H9 (cell line): ENCODE data around the gene PLA2G2F. TPM values are rescaled to one million over a fixed set of nuclear protein-coding genes. Genes with fewer than 3 reads are reported as not detected.

Experiments
- DNase-seq: peaks from one replicate; pipeline ENCODE4 v3.0.0-alpha.2; 2017
- H2AFZ ChIP-seq: one replicate; pipeline ENCODE4 v1.6.1; 2013; ENCODE audit warnings: mild to moderate bottlenecking, low read length, control low read depth, moderate library complexity
- H2AK5ac ChIP-seq: 2 replicates; pipeline ENCODE4 v1.6.1; 2013; ENCODE audit warnings: low read length, control low read depth, mixed read lengths; ENCODE audit not compliant: insufficient read length
- H2BK120ac ChIP-seq: one replicate; pipeline ENCODE4 v1.6.1; 2013; ENCODE audit warnings: low read depth, mild to moderate bottlenecking, low read length, control low read depth, inconsistent platforms; ENCODE audit not compliant: poor library complexity, severe bottlenecking
- H2BK12ac ChIP-seq: 2 replicates; pipeline ENCODE4 v1.6.1; 2013; ENCODE audit warnings: low read length, control low read depth, mixed read lengths, low read depth; ENCODE audit not compliant: insufficient read length
- H2BK15ac ChIP-seq: 2 replicates; pipeline ENCODE4 v1.6.1; 2013; ENCODE audit warnings: low read depth, low read length, control low read depth
- H2BK20ac ChIP-seq: one replicate; pipeline ENCODE4 v1.6.1; 2013; ENCODE audit warnings: low read depth, mild to moderate bottlenecking, low read length, control low read depth, inconsistent platforms; ENCODE audit not compliant: poor library complexity, severe bottlenecking
- H2BK5ac ChIP-seq: 2 replicates; pipeline ENCODE4 v1.6.1; 2013; ENCODE audit warnings: low read length, control low read depth, mixed read lengths; ENCODE audit not compliant: insufficient read length
- H3K14ac ChIP-seq: 2 replicates; pipeline ENCODE4 v1.6.1; 2013; ENCODE audit warnings: low read length, control low read depth; ENCODE audit not compliant: insufficient read depth
- H3K18ac ChIP-seq: 2 replicates; pipeline ENCODE4 v1.6.1; 2013; ENCODE audit warnings: low read depth, mild to moderate bottlenecking, mixed read lengths, low read length, control low read depth; ENCODE audit not compliant: insufficient read length
- H3K23ac ChIP-seq: 2 replicates; pipeline ENCODE4 v1.6.1; 2013; ENCODE audit warnings: low read length, control low read depth, mixed read lengths, low read depth; ENCODE audit not compliant: insufficient read length
- H3K23me2 ChIP-seq: 2 replicates; pipeline ENCODE4 v1.6.1; 2013; ENCODE audit warnings: low read depth, mild to moderate bottlenecking, mixed read lengths, low read length, control low read depth; ENCODE audit not compliant: insufficient read length, poor library complexity, severe bottlenecking
- H3K27ac ChIP-seq: 2 replicates; pipeline ENCODE4 v1.5.1; 2013; ENCODE audit warnings: low read length, control low read depth, mixed read lengths, low read depth; ENCODE audit not compliant: insufficient read length
- H3K27me3 ChIP-seq: 2 replicates; pipeline ENCODE4 v1.6.1; 2013; ENCODE audit warnings: low read length, control low read depth, inconsistent platforms; ENCODE audit not compliant: insufficient read depth
- H3K4ac ChIP-seq: 2 replicates; pipeline ENCODE4 v1.6.1; 2013; ENCODE audit warnings: low read depth, mild to moderate bottlenecking, control low read depth, inconsistent platforms, low read length, moderate library complexity
- H3K4me1 ChIP-seq: 2 replicates; pipeline ENCODE4 v1.6.1; 2013; ENCODE audit warnings: low read length, control low read depth, inconsistent platforms; ENCODE audit not compliant: insufficient read depth
- H3K4me2 ChIP-seq: 2 replicates; pipeline ENCODE4 v1.6.1; 2013; ENCODE audit warnings: low read length, control low read depth, mixed read lengths; ENCODE audit not compliant: insufficient read length, insufficient read depth
- H3K56ac ChIP-seq: 2 replicates; pipeline ENCODE4 v1.6.1; 2013; ENCODE audit warnings: low read depth, mild to moderate bottlenecking, mixed read lengths, low read length, control low read depth; ENCODE audit not compliant: insufficient read length
- H3K79me1 ChIP-seq: 2 replicates; pipeline ENCODE4 v1.6.1; 2013; ENCODE audit warnings: low read depth, mild to moderate bottlenecking, moderate library complexity, low read length, control low read depth, inconsistent platforms; ENCODE audit not compliant: insufficient read depth, poor library complexity, severe bottlenecking
- H3K79me2 ChIP-seq: 2 replicates; pipeline ENCODE4 v1.6.1; 2013; ENCODE audit warnings: low read length, control low read depth, inconsistent platforms; ENCODE audit not compliant: insufficient read depth
- H3K9ac ChIP-seq: 2 replicates; pipeline ENCODE4 v1.6.1; 2013; ENCODE audit warnings: low read length, control low read depth, mixed read lengths; ENCODE audit not compliant: insufficient read length; ENCODE audit errors: extremely low read depth
- H3K9me3 ChIP-seq: one replicate; pipeline ENCODE4 v1.6.1; 2013; ENCODE audit warnings: low read depth, low read length, inconsistent platforms; ENCODE audit not compliant: control insufficient read depth
- H3T11ph ChIP-seq: one replicate; pipeline ENCODE4 v1.6.1; 2013; ENCODE audit warnings: mild to moderate bottlenecking, low read length, control low read depth, inconsistent platforms
- H4K20me1 ChIP-seq: one replicate; pipeline ENCODE4 v1.6.1; 2013; ENCODE audit not compliant: control insufficient read depth, insufficient read length, insufficient read depth
- H4K5ac ChIP-seq: 2 replicates; pipeline ENCODE4 v1.6.1; 2013; ENCODE audit warnings: low read depth, mild to moderate bottlenecking, mixed read lengths, low read length, control low read depth; ENCODE audit not compliant: insufficient read length
- H4K8ac ChIP-seq: replicated peaks from 2 replicates; pipeline ENCODE4 v1.6.1; 2013; ENCODE audit warnings: low read length, control low read depth, mixed read lengths, low read depth; ENCODE audit not compliant: insufficient read length
- H4K91ac ChIP-seq: 2 replicates; pipeline ENCODE4 v1.6.1; 2013; ENCODE audit warnings: low read depth, mild to moderate bottlenecking, moderate library complexity, mixed read lengths, low read length, control low read depth; ENCODE audit not compliant: insufficient read length
- H3K27ac Mint-ChIP-seq, 3 experiments: 2 replicates in 2 of 3; 3 replicates in 1 of 3; pipeline ENCODE4 v1.8.0; 2020 to 2021; ENCODE audit warnings: mixed read lengths in 3 of 3, mild to moderate bottlenecking in 1 of 3, moderate library complexity in 1 of 3
- H3K27me3 Mint-ChIP-seq: 2 replicates; pipeline ENCODE4 v1.8.0; 2021; ENCODE audit warnings: low read depth, mild to moderate bottlenecking, moderate library complexity, mixed read lengths
- H3K36me3 Mint-ChIP-seq, 3 experiments: 2 replicates in 2 of 3; 3 replicates in 1 of 3; pipeline ENCODE4 v1.8.0; 2020 to 2021; ENCODE audit warnings: low read depth in 3 of 3, mixed read lengths in 3 of 3; ENCODE audit not compliant: insufficient read depth in 1 of 3
- H3K4me1 Mint-ChIP-seq, 2 experiments: 2 replicates each; pipeline ENCODE4 v1.8.0; 2020; ENCODE audit warnings: mixed read lengths in 2 of 2
- H3K4me3 Mint-ChIP-seq, 2 experiments: 2 replicates in 1 of 2; 3 replicates in 1 of 2; pipeline ENCODE4 v1.8.0; 2020 to 2021; ENCODE audit warnings: mild to moderate bottlenecking in 2 of 2, mixed read lengths in 2 of 2, moderate library complexity in 1 of 2
- H3K9me3 Mint-ChIP-seq, 2 experiments: 2 replicates in 1 of 2; 3 replicates in 1 of 2; pipeline ENCODE4 v1.8.0; 2020; ENCODE audit warnings: mild to moderate bottlenecking in 2 of 2, mixed read lengths in 2 of 2, moderate library complexity in 1 of 2
- CTCF ChIP-seq: fragments of 200-600 bp; sonication (generic); conservative IDR thresholded peaks from 3 replicates; pipeline ENCODE4 v1.8.0; 2021; ENCODE audit warnings: antibody characterized with exemption, mild to moderate bottlenecking
- WGBS: extraction: QIAGEN DNeasy Blood & Tissue Kit; methylation state at CpG from one replicate; pipeline ENCODE4 v1.1.7; 2013; ENCODE audit warnings: missing lambda C conversion rate, low lambda C conversion rate, mixed read lengths; ENCODE audit not compliant: insufficient read length; ENCODE audit errors: extremely low coverage; 5-methylcytosine and 5-hydroxymethylcytosine counted together
- total RNA-seq: library from RNA; stranded (reverse); gene quantifications from 2 replicates; pipeline ENCODE4 v1.2.1, GENCODE V29; 2021

The PLA2G2F gene
- total RNA-seq, 1 experiment from 2014 or later: not detected

GRCh38 chr1:20168564-20169491 lies 29.7 kb downstream of the PLA2G2F start:
- Histone ChIP-seq H2AFZ (no peak overlapping the region), H3K23me2 (no peaks in the 10 kb centered on the region), H3K4me2 (no peak overlapping the region), H4K8ac (no peak overlapping the region), H4K91ac (no peak overlapping the region), H3K27ac (no peak overlapping the region), H3T11ph (no peak overlapping the region), H3K4ac (no peak overlapping the region), H3K79me2 (no peaks in the 10 kb centered on the region), H2BK5ac (no peak overlapping the region), H2BK120ac (no peak overlapping the region), H2BK12ac (no peak overlapping the region), H3K9ac (no peak overlapping the region), H4K5ac (no peak overlapping the region), H2AK5ac (no peak overlapping the region), H2BK15ac (no peak overlapping the region), H3K14ac (no peak overlapping the region), H3K18ac (no peak overlapping the region), H4K20me1 (no peaks in the 10 kb centered on the region), H3K23ac (no peak overlapping the region), H3K79me1 (no peaks in the 10 kb centered on the region), H2BK20ac (no peak overlapping the region), H3K56ac (no peak overlapping the region), H3K4me1 (peaks cover 3% of the 10 kb centered on the region; the same call in 1 of the 2 replicates), H3K27me3 (no peaks in the 10 kb centered on the region), H3K9me3 (no peaks in the 10 kb centered on the region)
- TF ChIP-seq CTCF: no peak
- WGBS: no CpG with 5 or more reads among the region's 9 CpGs
- Mint-ChIP-seq H3K4me3 (no peak overlapping the region), H3K9me3 (peaks cover 5 to 6% of the 10 kb centered on the region in 2 experiments), H3K4me1 (peaks cover 7 to 8% of the 10 kb centered on the region in 2 experiments), H3K36me3 (peaks cover 0 to 5% (median 0%) of the 10 kb centered on the region in 3 experiments; a peak in 3 of 7 replicates), H3K27ac (no peak overlapping the region), H3K27me3 (peaks cover 9% of the 10 kb centered on the region)
- DNase-seq: no peak
